ENCODE results near the gene ADAMTSL1.

Gene ADAMTSL1

GRCh38 chr9:18666986-18667772 lies 193.2 kb downstream of the ADAMTSL1 start:
- no peak overlapping the region for H3K4me3 ChIP-seq (replicated peaks in 1 of 2; ENCODE audit: low read depth in 2 of 2, low read length in 2 of 2)
- no peak for TF ChIP-seq CTCF (IDR thresholded peaks at IDR 0.05; ENCODE audit: low read depth, low read length)
- peak; percentile 27 to 75 for DNase-seq (ENCODE audit: low read depth in 2 of 2)

GRCh38 chr9:18668944-18669343 lies 195.0 kb downstream of the ADAMTSL1 start:
- no peak for TF ChIP-seq CTCF (IDR thresholded peaks at IDR 0.05; ENCODE audit: low read depth, low read length)
- DNase-seq (ENCODE audit: low read depth in 2 of 2): no peak
- no peak overlapping the region for H3K4me3 ChIP-seq (replicated peaks in 1 of 2; ENCODE audit: low read depth in 2 of 2, low read length in 2 of 2)

- DNase-seq (ENCODE audit: low read depth in 2 of 2): no peak
- H3K4me3 ChIP-seq (replicated peaks in 1 of 2; ENCODE audit: low read depth in 2 of 2, low read length in 2 of 2): no peak overlapping the region
- TF ChIP-seq CTCF (IDR thresholded peaks at IDR 0.05; ENCODE audit: low read depth, low read length): no peak
Observed at GRCh38 chr9:18672706-18673105, 198.8 kb downstream of the ADAMTSL1 start.

GRCh38 chr9:18673179-18673578 lies 199.2 kb downstream of the ADAMTSL1 start:
- no peak overlapping the region for H3K4me3 ChIP-seq (replicated peaks in 1 of 2; ENCODE audit: low read depth in 2 of 2, low read length in 2 of 2)
- DNase-seq (ENCODE audit: low read depth in 2 of 2): no peak
- no peak for TF ChIP-seq CTCF (IDR thresholded peaks at IDR 0.05; ENCODE audit: low read depth, low read length)

- peak; percentile 19 to 69 for DNase-seq (ENCODE audit: low read depth in 2 of 2)
- no peak overlapping the region for H3K4me3 ChIP-seq (replicated peaks in 1 of 2; ENCODE audit: low read depth in 2 of 2, low read length in 2 of 2)
- TF ChIP-seq CTCF (IDR thresholded peaks at IDR 0.05; ENCODE audit: low read depth, low read length): no peak
Observed at GRCh38 chr9:18675332-18675731, 201.4 kb downstream of the ADAMTSL1 start.

- no peak for DNase-seq (ENCODE audit: low read depth in 2 of 2)
Observed at GRCh38 chr9:18675973-18676372, 202.0 kb downstream of the ADAMTSL1 start.

More at GRCh38 chr9:18675973-18676372, 202.0 kb downstream of the ADAMTSL1 start:
- no peak overlapping the region for H3K4me3 ChIP-seq (replicated peaks in 1 of 2; ENCODE audit: low read depth in 2 of 2, low read length in 2 of 2)
- TF ChIP-seq CTCF (IDR thresholded peaks at IDR 0.05; ENCODE audit: low read depth, low read length): no peak
